SK-N-SH treated with all-trans-retinoic acid at 6 μM for 48 hours (cell line): ENCODE data around the gene CHCHD6.

Experiments used
- ATAC-seq: fragments of 200-7000 bp; cut with Tn5 transposase; 3 replicates; pipeline ENCODE4 v1.9.1; 2020; ENCODE audit warnings: mild to moderate bottlenecking, moderate library complexity
- ARNTL ChIP-seq: fragments of 450-650 bp; formaldehyde crosslinking; IDR thresholded peaks from 2 replicates; pipeline ENCODE4 v1.5.0; 2020; ENCODE audit warnings: low read depth, mild to moderate bottlenecking, moderate library complexity, borderline replicate concordance
- BACH2 ChIP-seq: fragments of 250-450 bp; sonication (Bioruptor Pico); IDR thresholded peaks from 2 replicates; pipeline ENCODE4 v1.9.0; 2021; ENCODE audit warnings: mild to moderate bottlenecking, borderline replicate concordance
- CSDC2 ChIP-seq: fragments of 250-450 bp; sonication (Bioruptor Pico); IDR thresholded peaks from 2 replicates; pipeline ENCODE4 v1.5.0; 2020; ENCODE audit warnings: mild to moderate bottlenecking, moderate library complexity
- CSRNP3 ChIP-seq: fragments of 250-450 bp; sonication (Bioruptor Pico); IDR thresholded peaks from 2 replicates; pipeline ENCODE4 v1.5.1; 2021; ENCODE audit warnings: mild to moderate bottlenecking, moderate library complexity
- ESRRG ChIP-seq: fragments of 250-450 bp; sonication (Bioruptor Pico); IDR thresholded peaks from 2 replicates; pipeline ENCODE4 v1.6.1; 2021; ENCODE audit warnings: mild to moderate bottlenecking
- GLIS3 ChIP-seq: fragments of 250-450 bp; sonication (Bioruptor Pico); IDR thresholded peaks from 2 replicates; pipeline ENCODE4 v1.5.0; 2020; ENCODE audit warnings: mild to moderate bottlenecking, moderate library complexity
- ISL1 ChIP-seq: fragments of 250-450 bp; sonication (Bioruptor Pico); IDR thresholded peaks from 2 replicates; pipeline ENCODE4 v2.1.2; 2022; ENCODE audit warnings: mild to moderate bottlenecking, moderate library complexity
- POU6F1 ChIP-seq: fragments of 250-450 bp; sonication (Bioruptor Pico); IDR thresholded peaks from 2 replicates; pipeline ENCODE4 v1.8.0; 2021; ENCODE audit warnings: low read depth, mild to moderate bottlenecking, moderate library complexity, borderline replicate concordance
- SNAI2 ChIP-seq: fragments of 250-450 bp; sonication (Bioruptor Pico); IDR thresholded peaks from 2 replicates; pipeline ENCODE4 v1.5.0; 2020; ENCODE audit warnings: mild to moderate bottlenecking, moderate library complexity
- ZC3H10 ChIP-seq: fragments of 250-450 bp; sonication (Bioruptor Pico); IDR thresholded peaks from 2 replicates; pipeline ENCODE4 v1.5.1; 2021; ENCODE audit warnings: mild to moderate bottlenecking, moderate library complexity
- ZFP3 ChIP-seq: fragments of 250-450 bp; sonication (Bioruptor Pico); IDR thresholded peaks from 2 replicates; pipeline ENCODE4 v1.5.0; 2020; ENCODE audit warnings: mild to moderate bottlenecking, moderate library complexity
- ZFP30 ChIP-seq: fragments of 450-650 bp; formaldehyde crosslinking; IDR thresholded peaks from 2 replicates; pipeline ENCODE4 v1.5.0; 2022; ENCODE audit warnings: mild to moderate bottlenecking, moderate library complexity
- ZNF565 ChIP-seq: fragments of 450-650 bp; formaldehyde crosslinking; conservative IDR thresholded peaks from 2 replicates; pipeline ENCODE4 v1.5.0; 2020; ENCODE audit warnings: low read depth, mild to moderate bottlenecking, moderate library complexity
- ZNF8 ChIP-seq: fragments of 450-650 bp; formaldehyde crosslinking; IDR thresholded peaks from 2 replicates; pipeline ENCODE4 v1.5.0; 2020; ENCODE audit warnings: mild to moderate bottlenecking, moderate library complexity
- TF ChIP-seq, protein P1 (sequence below): fragments of 250-450 bp; sonication (Bioruptor Pico); IDR thresholded peaks from 2 replicates; pipeline ENCODE4 v1.8.0; 2020; ENCODE audit warnings: mild to moderate bottlenecking, moderate library complexity, borderline replicate concordance
- TF ChIP-seq, protein P2 (sequence below): fragments of 250-450 bp; sonication (Bioruptor Pico); IDR thresholded peaks from 2 replicates; pipeline ENCODE4 v1.5.0; 2020; ENCODE audit warnings: mild to moderate bottlenecking, moderate library complexity

The CHCHD6 gene

DNA sequence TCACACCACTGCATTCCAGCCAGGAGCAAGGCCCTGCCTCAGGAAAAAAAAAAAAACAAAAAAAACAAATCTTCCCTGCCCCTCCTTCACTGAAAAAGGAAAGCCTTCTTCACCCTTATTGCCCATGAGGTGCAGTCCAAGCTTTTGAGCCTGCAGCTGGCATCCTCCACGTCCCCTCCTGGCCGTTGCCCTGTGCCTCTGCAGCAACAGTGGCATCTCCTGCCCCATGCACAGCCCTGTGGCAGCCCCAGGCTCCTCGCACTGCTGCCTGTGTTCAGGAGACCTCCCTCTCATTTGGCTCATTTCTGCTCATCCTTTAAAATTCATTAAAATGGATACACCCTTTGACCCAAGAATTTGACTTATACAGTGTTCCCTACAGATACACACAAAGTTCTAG is 206.2 kb downstream of the CHCHD6 start:
- TF ChIP-seq ZC3H10 (CRISPR knock-in tag), result no peak
- TF ChIP-seq, protein P1, sequence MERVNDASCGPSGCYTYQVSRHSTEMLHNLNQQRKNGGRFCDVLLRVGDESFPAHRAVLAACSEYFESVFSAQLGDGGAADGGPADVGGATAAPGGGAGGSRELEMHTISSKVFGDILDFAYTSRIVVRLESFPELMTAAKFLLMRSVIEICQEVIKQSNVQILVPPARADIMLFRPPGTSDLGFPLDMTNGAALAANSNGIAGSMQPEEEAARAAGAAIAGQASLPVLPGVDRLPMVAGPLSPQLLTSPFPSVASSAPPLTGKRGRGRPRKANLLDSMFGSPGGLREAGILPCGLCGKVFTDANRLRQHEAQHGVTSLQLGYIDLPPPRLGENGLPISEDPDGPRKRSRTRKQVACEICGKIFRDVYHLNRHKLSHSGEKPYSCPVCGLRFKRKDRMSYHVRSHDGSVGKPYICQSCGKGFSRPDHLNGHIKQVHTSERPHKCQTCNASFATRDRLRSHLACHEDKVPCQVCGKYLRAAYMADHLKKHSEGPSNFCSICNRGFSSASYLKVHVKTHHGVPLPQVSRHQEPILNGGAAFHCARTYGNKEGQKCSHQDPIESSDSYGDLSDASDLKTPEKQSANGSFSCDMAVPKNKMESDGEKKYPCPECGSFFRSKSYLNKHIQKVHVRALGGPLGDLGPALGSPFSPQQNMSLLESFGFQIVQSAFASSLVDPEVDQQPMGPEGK (CRISPR knock-in tag), result no peak
- no peak for TF ChIP-seq ZFP30 (CRISPR knock-in tag)
- TF ChIP-seq BACH2, result no peak
- no peak for TF ChIP-seq CSDC2
- ATAC-seq, result no peak

GRCh38 chr3:126911162-126912026 is 207.4 kb downstream of the CHCHD6 start:
- no peak for TF ChIP-seq ZNF8 (CRISPR knock-in tag)
- TF ChIP-seq ZFP3 (CRISPR knock-in tag), result no peak; the same call in 1 of the 2 replicates
- TF ChIP-seq ZNF565 (CRISPR knock-in tag), result no peak
- TF ChIP-seq, protein P1 (CRISPR knock-in tag), result no peak
- TF ChIP-seq ARNTL (CRISPR knock-in tag), result no peak
- TF ChIP-seq SNAI2 (CRISPR knock-in tag), result no peak
- TF ChIP-seq GLIS3 (CRISPR knock-in tag), result no peak
- TF ChIP-seq, protein P2, sequence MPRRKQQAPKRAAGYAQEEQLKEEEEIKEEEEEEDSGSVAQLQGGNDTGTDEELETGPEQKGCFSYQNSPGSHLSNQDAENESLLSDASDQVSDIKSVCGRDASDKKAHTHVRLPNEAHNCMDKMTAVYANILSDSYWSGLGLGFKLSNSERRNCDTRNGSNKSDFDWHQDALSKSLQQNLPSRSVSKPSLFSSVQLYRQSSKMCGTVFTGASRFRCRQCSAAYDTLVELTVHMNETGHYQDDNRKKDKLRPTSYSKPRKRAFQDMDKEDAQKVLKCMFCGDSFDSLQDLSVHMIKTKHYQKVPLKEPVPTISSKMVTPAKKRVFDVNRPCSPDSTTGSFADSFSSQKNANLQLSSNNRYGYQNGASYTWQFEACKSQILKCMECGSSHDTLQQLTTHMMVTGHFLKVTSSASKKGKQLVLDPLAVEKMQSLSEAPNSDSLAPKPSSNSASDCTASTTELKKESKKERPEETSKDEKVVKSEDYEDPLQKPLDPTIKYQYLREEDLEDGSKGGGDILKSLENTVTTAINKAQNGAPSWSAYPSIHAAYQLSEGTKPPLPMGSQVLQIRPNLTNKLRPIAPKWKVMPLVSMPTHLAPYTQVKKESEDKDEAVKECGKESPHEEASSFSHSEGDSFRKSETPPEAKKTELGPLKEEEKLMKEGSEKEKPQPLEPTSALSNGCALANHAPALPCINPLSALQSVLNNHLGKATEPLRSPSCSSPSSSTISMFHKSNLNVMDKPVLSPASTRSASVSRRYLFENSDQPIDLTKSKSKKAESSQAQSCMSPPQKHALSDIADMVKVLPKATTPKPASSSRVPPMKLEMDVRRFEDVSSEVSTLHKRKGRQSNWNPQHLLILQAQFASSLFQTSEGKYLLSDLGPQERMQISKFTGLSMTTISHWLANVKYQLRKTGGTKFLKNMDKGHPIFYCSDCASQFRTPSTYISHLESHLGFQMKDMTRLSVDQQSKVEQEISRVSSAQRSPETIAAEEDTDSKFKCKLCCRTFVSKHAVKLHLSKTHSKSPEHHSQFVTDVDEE (CRISPR knock-in tag), result no peak
- peak; percentile 93 for ATAC-seq

GRCh38 chr3:126912027-126912422 is 208.0 kb downstream of the CHCHD6 start:
- TF ChIP-seq CSRNP3 (CRISPR knock-in tag) (no peak), CSDC2 (no peak), ZFP30 (CRISPR knock-in tag) (no peak), ZNF8 (CRISPR knock-in tag) (no peak), ISL1 (no peak), GLIS3 (CRISPR knock-in tag) (no peak), ZFP3 (CRISPR knock-in tag) (no peak), POU6F1 (CRISPR knock-in tag) (no peak), ZC3H10 (CRISPR knock-in tag) (no peak), ESRRG (CRISPR knock-in tag) (no peak)
- TF ChIP-seq, protein P1 (CRISPR knock-in tag), result no peak
- ATAC-seq, result no peak
